OCI-LY3 (cell line): ENCODE measurements around the gene CFAP99.

Experiments
- EZH2phosphoT487 ChIP-seq: fragments of 200-600 bp; shearing (Covaris generic); IDR thresholded peaks from 2 replicates; pipeline ENCODE4 v1.6.1; 2018; ENCODE audit warnings: antibody characterized with exemption, mixed run types, low read depth
- TF ChIP-seq, protein P1 (sequence below): fragments of 200-600, 300-600 bp; sonication (generic); IDR thresholded peaks from 2 replicates; pipeline ENCODE4 v1.5.1; 2014; ENCODE audit warnings: antibody characterized with exemption, low read length, low read depth

DNA sequence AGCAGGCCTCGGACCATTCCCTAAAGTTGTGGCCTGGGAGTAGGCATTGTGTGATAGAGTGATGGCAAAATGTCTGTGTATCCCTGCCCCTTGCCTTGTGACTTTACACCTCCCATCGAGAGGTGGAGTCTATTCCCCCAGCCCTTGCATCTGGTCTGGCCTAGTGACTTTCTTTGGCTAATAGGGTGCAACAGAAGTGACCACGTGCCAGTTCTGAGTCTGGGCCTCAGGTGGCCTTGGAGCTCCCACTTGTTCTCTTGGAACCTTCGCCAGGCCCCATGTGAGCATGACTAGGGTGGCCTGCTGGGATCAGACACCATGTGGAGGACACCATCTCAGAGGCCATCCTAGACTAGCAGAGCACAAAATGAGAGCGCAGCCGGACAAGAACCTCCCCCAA is 46.3 kb downstream of the CFAP99 start:
- TF ChIP-seq, protein P1, sequence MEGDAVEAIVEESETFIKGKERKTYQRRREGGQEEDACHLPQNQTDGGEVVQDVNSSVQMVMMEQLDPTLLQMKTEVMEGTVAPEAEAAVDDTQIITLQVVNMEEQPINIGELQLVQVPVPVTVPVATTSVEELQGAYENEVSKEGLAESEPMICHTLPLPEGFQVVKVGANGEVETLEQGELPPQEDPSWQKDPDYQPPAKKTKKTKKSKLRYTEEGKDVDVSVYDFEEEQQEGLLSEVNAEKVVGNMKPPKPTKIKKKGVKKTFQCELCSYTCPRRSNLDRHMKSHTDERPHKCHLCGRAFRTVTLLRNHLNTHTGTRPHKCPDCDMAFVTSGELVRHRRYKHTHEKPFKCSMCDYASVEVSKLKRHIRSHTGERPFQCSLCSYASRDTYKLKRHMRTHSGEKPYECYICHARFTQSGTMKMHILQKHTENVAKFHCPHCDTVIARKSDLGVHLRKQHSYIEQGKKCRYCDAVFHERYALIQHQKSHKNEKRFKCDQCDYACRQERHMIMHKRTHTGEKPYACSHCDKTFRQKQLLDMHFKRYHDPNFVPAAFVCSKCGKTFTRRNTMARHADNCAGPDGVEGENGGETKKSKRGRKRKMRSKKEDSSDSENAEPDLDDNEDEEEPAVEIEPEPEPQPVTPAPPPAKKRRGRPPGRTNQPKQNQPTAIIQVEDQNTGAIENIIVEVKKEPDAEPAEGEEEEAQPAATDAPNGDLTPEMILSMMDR = no peak
- no peak for TF ChIP-seq EZH2phosphoT487
